Measurements from ENCODE around the gene HNRNPL.

GRCh38 chr19:38819231-38819920 is 30.4 kb downstream of the HNRNPL start:
- TF ChIP-seq CTCF (IDR thresholded peaks at IDR 0.05) (no peak), EZH2 (IDR thresholded peaks at IDR 0.05; ENCODE audit: borderline replicate concordance, insufficient read depth, low read depth, low read length, poor library complexity, severe bottlenecking) (no peak)
